Measurements from ENCODE around the gene IL22RA2. TPM values are rescaled to one million over a fixed set of nuclear protein-coding genes. Genes with fewer than 3 reads are reported as not detected.

The IL22RA2 gene
- total and polyA plus RNA-seq, 2 of the 13 experiments (the other 11 are each of a cell fraction or from before 2014, with no cell fraction given): not detected

GRCh38 chr6:137217801-137218472, 44.5 kb upstream of the IL22RA2 start (continued):
- 0 out of 2 replicates have a peak, but pooled peaks have one; percentile 47 for TF ChIP-seq IKZF5 (CRISPR knock-in tag; IDR thresholded peaks at IDR 0.05)
- peak; percentile 97 for TF ChIP-seq BCL6 (CRISPR knock-in tag; IDR thresholded peaks at IDR 0.05)
- TF ChIP-seq RARA (CRISPR knock-in tag; IDR thresholded peaks at IDR 0.05): peak; percentile 15; the same call in 1 of the 2 replicates
- peak; percentile 19; the same call in 1 of the 2 replicates for TF ChIP-seq ZNF331 (CRISPR knock-in tag; IDR thresholded peaks at IDR 0.05)
- TF ChIP-seq ZNF879 (CRISPR knock-in tag; IDR thresholded peaks at IDR 0.05): no peak
- TF ChIP-seq ARID3A (IDR thresholded peaks at IDR 0.05; ENCODE audit: low read depth, low read length): no peak
- TF ChIP-seq RORA (CRISPR knock-in tag; IDR thresholded peaks at IDR 0.05): no peak
- TF ChIP-seq, protein P1, sequence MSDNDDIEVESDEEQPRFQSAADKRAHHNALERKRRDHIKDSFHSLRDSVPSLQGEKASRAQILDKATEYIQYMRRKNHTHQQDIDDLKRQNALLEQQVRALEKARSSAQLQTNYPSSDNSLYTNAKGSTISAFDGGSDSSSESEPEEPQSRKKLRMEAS (IDR thresholded peaks at IDR 0.05): peak; percentile 61
- TF ChIP-seq FOXA3 (CRISPR knock-in tag; IDR thresholded peaks at IDR 0.05): peak; percentile 45; the same call in 1 of the 2 replicates
- TF ChIP-seq PCBP2 (optimal IDR thresholded peaks at IDR 0.05; ENCODE audit: low read depth, low read length, poor library complexity, severe bottlenecking): no peak
- TF ChIP-seq GPBP1L1 (CRISPR knock-in tag; IDR thresholded peaks at IDR 0.05): no peak
- TF ChIP-seq ARID2 (CRISPR knock-in tag; IDR thresholded peaks at IDR 0.05; ENCODE audit: borderline replicate concordance): peak; percentile 68; the same call in 1 of the 2 replicates
- TF ChIP-seq ZFY (CRISPR knock-in tag; IDR thresholded peaks at IDR 0.05): 0 out of 2 replicates have a peak, but pooled peaks have one; percentile 20
- TF ChIP-seq CCDC6 (CRISPR knock-in tag; IDR thresholded peaks at IDR 0.05): no peak
- peak; percentile 68 for TF ChIP-seq HNF4A (CRISPR knock-in tag; IDR thresholded peaks at IDR 0.05)
- TF ChIP-seq, protein P2, sequence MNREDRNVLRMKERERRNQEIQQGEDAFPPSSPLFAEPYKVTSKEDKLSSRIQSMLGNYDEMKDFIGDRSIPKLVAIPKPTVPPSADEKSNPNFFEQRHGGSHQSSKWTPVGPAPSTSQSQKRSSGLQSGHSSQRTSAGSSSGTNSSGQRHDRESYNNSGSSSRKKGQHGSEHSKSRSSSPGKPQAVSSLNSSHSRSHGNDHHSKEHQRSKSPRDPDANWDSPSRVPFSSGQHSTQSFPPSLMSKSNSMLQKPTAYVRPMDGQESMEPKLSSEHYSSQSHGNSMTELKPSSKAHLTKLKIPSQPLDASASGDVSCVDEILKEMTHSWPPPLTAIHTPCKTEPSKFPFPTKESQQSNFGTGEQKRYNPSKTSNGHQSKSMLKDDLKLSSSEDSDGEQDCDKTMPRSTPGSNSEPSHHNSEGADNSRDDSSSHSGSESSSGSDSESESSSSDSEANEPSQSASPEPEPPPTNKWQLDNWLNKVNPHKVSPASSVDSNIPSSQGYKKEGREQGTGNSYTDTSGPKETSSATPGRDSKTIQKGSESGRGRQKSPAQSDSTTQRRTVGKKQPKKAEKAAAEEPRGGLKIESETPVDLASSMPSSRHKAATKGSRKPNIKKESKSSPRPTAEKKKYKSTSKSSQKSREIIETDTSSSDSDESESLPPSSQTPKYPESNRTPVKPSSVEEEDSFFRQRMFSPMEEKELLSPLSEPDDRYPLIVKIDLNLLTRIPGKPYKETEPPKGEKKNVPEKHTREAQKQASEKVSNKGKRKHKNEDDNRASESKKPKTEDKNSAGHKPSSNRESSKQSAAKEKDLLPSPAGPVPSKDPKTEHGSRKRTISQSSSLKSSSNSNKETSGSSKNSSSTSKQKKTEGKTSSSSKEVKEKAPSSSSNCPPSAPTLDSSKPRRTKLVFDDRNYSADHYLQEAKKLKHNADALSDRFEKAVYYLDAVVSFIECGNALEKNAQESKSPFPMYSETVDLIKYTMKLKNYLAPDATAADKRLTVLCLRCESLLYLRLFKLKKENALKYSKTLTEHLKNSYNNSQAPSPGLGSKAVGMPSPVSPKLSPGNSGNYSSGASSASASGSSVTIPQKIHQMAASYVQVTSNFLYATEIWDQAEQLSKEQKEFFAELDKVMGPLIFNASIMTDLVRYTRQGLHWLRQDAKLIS (CRISPR knock-in tag; IDR thresholded peaks at IDR 0.05): 0 out of 2 replicates have a peak, but pooled peaks have one; percentile 7
- TF ChIP-seq GFI1 (CRISPR knock-in tag; IDR thresholded peaks at IDR 0.05; ENCODE audit: borderline replicate concordance): 0 out of 2 replicates have a peak, but pooled peaks have one; percentile 20
- 0 out of 2 replicates have a peak, but pooled peaks have one; percentile 53 for TF ChIP-seq KDM3A (CRISPR knock-in tag; IDR thresholded peaks at IDR 0.05; ENCODE audit: low read depth)
- TF ChIP-seq ZNF414 (CRISPR knock-in tag; IDR thresholded peaks at IDR 0.05): 0 out of 2 replicates have a peak, but pooled peaks have one; percentile 26

All from HepG2 (cell line).